Prostate gland (tissue), 2 donors: ENCODE results near the gene SIGLEC6. TPM values are rescaled to one million over a fixed set of nuclear protein-coding genes. Genes with fewer than 3 reads are reported as not detected.

Experiments
- DNase-seq: peaks from one replicate; pipeline ENCODE4 v3.0.0-alpha.2; 2019; ENCODE audit warnings: low spot score
- H3K27ac ChIP-seq, 2 donors: fragments of 200-600 bp; sonication (generic); 2 replicates each; pipeline ENCODE4 v1.5.1; 2017 to 2019
- H3K27me3 ChIP-seq: fragments of 200-600 bp; sonication (generic); replicated peaks from 2 replicates; pipeline ENCODE4 v1.5.1; 2019; ENCODE audit not compliant: insufficient read depth
- H3K36me3 ChIP-seq, 2 donors: fragments of 200-600 bp; sonication (generic); 1 replicate in 1 of 2; 2 replicates in 1 of 2; pipeline versions ENCODE4 v1.5.1 to v1.8.1; 2017 to 2019
- H3K4me1 ChIP-seq: fragments of 200-600 bp; sonication (generic); replicated peaks from 2 replicates; pipeline ENCODE4 v1.5.1; 2019
- H3K4me3 ChIP-seq, 2 donors: fragments of 200-600 bp; sonication (generic); 2 replicates each; pipeline ENCODE4 v1.5.1; 2017 to 2019
- H3K9me3 ChIP-seq: fragments of 200-600 bp; sonication (generic); 2 replicates; pipeline ENCODE4 v1.5.1; 2017
- POLR2A ChIP-seq: fragments of 450-650 bp; IDR thresholded peaks from one replicate; pipeline ENCODE4 v1.6.1; 2016; ENCODE audit warnings: antibody characterized with exemption, mild to moderate bottlenecking
- POLR2AphosphoS5 ChIP-seq: sonication (generic); formaldehyde crosslinking; IDR thresholded peaks from one replicate; pipeline ENCODE4 v1.6.1; 2017; ENCODE audit warnings: antibody characterized with exemption
- WGBS: methylation state at CpG from one replicate; pipeline ENCODE4 v1.1.5; 2018; 5-methylcytosine and 5-hydroxymethylcytosine counted together
- intact Hi-C: fragments of 100-400 bp; cut with DNase I; formaldehyde crosslinking; loops from one replicate; pipeline ENCODE4 v1.14.2; 2022
- total RNA-seq, 2 donors: library from RNA; depleted of rRNA; stranded (reverse); fragments of >200 nt; gene quantifications; one replicate each; pipeline ENCODE4 v1.1.0, GENCODE V29; 2016
- TF ChIP-seq, protein P1 (sequence below), 4 experiments: fragments of 200-600 bp in 2 of 4; fragments of 450-650 bp in 2 of 4; sonication (generic) in 2 of 4; IDR thresholded peaks; 1 replicate in 3 of 4; 2 replicates in 1 of 4; pipeline ENCODE4 v1.5.1; 2016 to 2019; ENCODE audit warnings: antibody characterized with exemption in 4 of 4, mild to moderate bottlenecking in 2 of 4, moderate library complexity in 2 of 4

The SIGLEC6 gene
- total RNA-seq, 2 donors from 2014 or later = 0.68 TPM; not detected in 1

DNA sequence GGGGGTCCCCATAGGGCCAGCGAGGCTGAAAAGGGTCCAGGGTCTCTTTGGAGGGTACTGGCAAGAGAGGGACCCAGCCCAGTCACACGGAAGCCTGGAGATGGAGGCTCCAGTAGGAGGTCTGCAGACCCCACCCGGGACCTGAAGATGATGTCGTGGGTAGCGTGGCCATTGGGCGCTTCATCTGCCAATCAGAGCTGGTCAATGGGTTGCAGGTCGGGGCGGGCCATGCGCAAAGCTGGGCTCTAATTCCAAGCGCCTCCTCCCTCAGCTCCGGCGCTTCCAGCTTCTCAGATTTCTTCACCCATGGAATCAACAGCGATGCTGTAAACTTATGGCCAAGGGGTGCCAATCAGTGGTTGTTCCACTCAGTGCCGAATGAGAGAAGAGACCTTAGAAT lies 40.8 kb downstream of the SIGLEC6 start:
- H3K4me3 ChIP-seq = no peak overlapping the region
- intact Hi-C loops = no loop called here
- H3K27me3 ChIP-seq = no peaks in the 10 kb centered on the region
- no peak for DNase-seq
- WGBS = 44% methylated on average over 14 of the region's 14 CpGs
- no peaks in the 10 kb centered on the region for H3K4me1 ChIP-seq
- no peaks in the 10 kb centered on the region for H3K36me3 ChIP-seq
- no peak for TF ChIP-seq POLR2A
- TF ChIP-seq POLR2AphosphoS5 = no peak
- TF ChIP-seq, protein P1, sequence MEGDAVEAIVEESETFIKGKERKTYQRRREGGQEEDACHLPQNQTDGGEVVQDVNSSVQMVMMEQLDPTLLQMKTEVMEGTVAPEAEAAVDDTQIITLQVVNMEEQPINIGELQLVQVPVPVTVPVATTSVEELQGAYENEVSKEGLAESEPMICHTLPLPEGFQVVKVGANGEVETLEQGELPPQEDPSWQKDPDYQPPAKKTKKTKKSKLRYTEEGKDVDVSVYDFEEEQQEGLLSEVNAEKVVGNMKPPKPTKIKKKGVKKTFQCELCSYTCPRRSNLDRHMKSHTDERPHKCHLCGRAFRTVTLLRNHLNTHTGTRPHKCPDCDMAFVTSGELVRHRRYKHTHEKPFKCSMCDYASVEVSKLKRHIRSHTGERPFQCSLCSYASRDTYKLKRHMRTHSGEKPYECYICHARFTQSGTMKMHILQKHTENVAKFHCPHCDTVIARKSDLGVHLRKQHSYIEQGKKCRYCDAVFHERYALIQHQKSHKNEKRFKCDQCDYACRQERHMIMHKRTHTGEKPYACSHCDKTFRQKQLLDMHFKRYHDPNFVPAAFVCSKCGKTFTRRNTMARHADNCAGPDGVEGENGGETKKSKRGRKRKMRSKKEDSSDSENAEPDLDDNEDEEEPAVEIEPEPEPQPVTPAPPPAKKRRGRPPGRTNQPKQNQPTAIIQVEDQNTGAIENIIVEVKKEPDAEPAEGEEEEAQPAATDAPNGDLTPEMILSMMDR (IDR thresholded peaks at IDR 0.05) = no peak
- no peak overlapping the region for H3K27ac ChIP-seq
- H3K9me3 ChIP-seq = no peaks in the 10 kb centered on the region

DNA sequence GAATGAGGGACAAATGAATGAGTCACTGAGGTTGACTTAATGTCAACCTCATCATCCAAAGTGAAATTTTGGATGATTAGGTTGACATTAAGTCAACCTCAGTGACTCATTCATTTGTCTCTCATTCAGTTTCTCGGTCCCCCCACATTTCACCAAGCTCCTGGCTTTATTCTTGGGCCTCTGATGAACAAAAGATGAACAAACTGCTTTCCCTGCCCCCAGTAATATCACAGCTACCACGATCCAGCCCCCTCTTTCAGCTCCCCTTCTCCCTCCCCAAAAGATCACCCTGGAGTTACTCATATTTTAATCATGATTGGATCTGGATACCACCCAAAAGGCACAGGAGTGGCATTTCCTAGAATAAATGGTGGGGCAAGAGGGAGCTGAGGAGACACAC lies 42.4 kb downstream of the SIGLEC6 start:
- no peak overlapping the region for H3K4me3 ChIP-seq
- no peak for TF ChIP-seq POLR2AphosphoS5
- TF ChIP-seq, protein P1 (IDR thresholded peaks at IDR 0.05) = no peak
- TF ChIP-seq POLR2A = no peak
- WGBS = 63% methylated on average over 2 of the region's 2 CpGs
- no peaks in the 10 kb centered on the region for H3K27me3 ChIP-seq
- H3K27ac ChIP-seq = no peak overlapping the region
- DNase-seq = no peak
- no peaks in the 10 kb centered on the region for H3K9me3 ChIP-seq
- intact Hi-C loops = no loop called here
- H3K36me3 ChIP-seq = no peaks in the 10 kb centered on the region
- H3K4me1 ChIP-seq = no peaks in the 10 kb centered on the region

DNA sequence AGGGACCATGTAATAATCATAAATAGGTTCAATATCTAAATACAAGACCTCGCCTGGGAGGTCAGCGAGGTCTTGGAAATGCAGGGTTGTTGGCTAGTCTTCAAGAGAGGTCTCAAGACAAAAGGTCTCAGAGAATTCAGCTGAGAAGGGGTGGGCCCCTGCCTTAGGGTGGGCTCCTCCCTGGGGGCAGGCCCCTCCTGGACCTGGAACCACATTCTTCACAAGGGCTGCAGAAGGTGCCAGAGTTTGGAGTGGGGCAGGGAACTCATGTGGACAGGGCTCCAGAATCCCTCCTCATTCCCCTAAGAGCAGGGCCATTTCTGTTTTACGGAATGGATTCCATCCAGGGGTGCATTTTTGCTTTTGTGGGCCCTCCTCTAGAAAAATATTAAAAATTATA lies 43.0 kb downstream of the SIGLEC6 start:
- TF ChIP-seq POLR2AphosphoS5 = no peak
- TF ChIP-seq, protein P1 (IDR thresholded peaks at IDR 0.05) = no peak
- no peak for TF ChIP-seq POLR2A
- Histone ChIP-seq H3K27me3 (no peaks in the 10 kb centered on the region), H3K36me3 (no peaks in the 10 kb centered on the region), H3K4me3 (no peak overlapping the region), H3K27ac (no peak overlapping the region), H3K9me3 (no peaks in the 10 kb centered on the region), H3K4me1 (no peaks in the 10 kb centered on the region)
- WGBS = 62% methylated on average over 3 of the region's 3 CpGs
- DNase-seq = no peak
- intact Hi-C loops = no loop called here

DNA sequence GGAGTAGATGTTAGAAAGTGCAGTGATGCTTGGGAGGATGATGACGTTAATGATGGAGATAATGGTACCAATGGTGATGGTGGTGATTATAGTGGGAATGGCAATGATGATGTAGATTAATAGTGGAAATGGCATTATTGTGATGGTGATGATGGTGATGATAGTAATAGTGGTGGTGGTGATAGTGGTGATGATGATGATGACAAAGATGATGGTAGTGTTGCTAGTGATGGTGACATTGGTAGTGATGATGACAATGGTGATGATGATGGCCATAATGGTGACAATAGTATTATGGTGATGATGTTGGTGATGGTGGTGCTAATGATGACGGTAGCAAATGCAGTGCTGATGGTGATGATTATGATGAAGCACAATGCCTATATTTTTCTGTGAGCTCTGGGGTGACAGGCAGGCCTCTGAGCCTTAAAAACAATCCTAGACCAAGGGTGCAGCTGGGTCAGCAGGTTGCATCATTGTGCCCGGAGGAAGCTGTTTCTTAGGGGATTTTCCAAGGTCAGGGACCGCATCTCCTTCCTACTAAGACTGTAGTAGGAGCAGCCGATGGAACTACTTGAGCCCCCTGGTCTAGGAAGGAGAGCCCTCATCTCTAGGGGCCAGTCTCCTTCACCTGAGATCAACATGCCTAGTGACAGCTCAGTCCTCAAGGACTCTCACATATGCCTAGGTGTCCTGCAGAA lies 45.4 kb downstream of the SIGLEC6 start:
- DNase-seq = no peak
- no peak overlapping the region for H3K4me3 ChIP-seq
- H3K9me3 ChIP-seq = no peaks in the 10 kb centered on the region
- no peak overlapping the region for H3K27ac ChIP-seq
- no peaks in the 10 kb centered on the region for H3K36me3 ChIP-seq
- 85% methylated on average over 5 of the region's 5 CpGs for WGBS
- H3K4me1 ChIP-seq = no peaks in the 10 kb centered on the region
- H3K27me3 ChIP-seq = no peaks in the 10 kb centered on the region
- TF ChIP-seq POLR2AphosphoS5 (no peak), POLR2A (no peak)
- TF ChIP-seq, protein P1 (IDR thresholded peaks at IDR 0.05) = no peak
- intact Hi-C loops = no loop called here

DNA sequence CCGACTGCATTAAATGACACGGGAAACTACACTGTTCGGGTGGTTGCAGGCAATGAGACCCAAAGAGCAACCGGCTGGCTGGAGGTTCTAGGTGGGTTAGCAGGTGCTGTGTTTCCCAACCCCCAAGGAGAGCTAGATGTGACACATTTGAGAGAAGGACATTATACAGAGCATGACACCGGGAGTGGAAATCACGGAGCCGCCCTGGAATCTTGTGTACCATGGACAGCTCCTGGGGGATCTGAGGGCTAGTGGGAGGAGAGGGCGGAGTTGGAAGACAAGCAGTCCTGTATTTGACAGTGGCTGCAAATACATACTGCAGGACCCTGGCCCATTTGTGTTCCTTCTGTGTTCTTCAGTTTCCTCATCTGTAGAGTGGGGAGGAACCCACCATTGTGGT lies 50.9 kb downstream of the SIGLEC6 start:
- WGBS = 29% methylated on average over 8 of the region's 8 CpGs
- H3K27me3 ChIP-seq = no peaks in the 10 kb centered on the region
- no peak for DNase-seq

More for the DNA sequence above, 50.9 kb downstream of the SIGLEC6 start:
- no peaks in the 10 kb centered on the region for H3K36me3 ChIP-seq
- no peaks in the 10 kb centered on the region for H3K4me1 ChIP-seq
- no peak overlapping the region for H3K4me3 ChIP-seq
- no peaks in the 10 kb centered on the region for H3K9me3 ChIP-seq
- intact Hi-C loops = no loop called here
- no peak for TF ChIP-seq POLR2AphosphoS5
- TF ChIP-seq, protein P1 (IDR thresholded peaks at IDR 0.05) = no peak
- H3K27ac ChIP-seq = no peak overlapping the region
